DOHH2 (cell line): Measurements from ENCODE around the gene FZD7.

Experiments
- H3F3A ChIP-seq: fragments of 200-600 bp; sonication (generic), shearing (Covaris generic); 2 replicates; pipeline ENCODE4 v1.6.0; 2016; ENCODE audit warnings: antibody characterized with exemption, mild to moderate bottlenecking; ENCODE audit not compliant: control insufficient read depth, insufficient read depth
- H3K27ac ChIP-seq: fragments of 200-600 bp; sonication (generic); 2 replicates; pipeline ENCODE4 v1.5.1; 2014; ENCODE audit warnings: low read depth, mild to moderate bottlenecking, low read length, moderate library complexity
- H3K27me3 ChIP-seq: fragments of 200-600 bp; sonication (generic); 2 replicates; pipeline ENCODE4 v1.6.1; 2014; ENCODE audit warnings: mild to moderate bottlenecking, low read length, mixed read lengths; ENCODE audit not compliant: control insufficient read depth
- H3K36me3 ChIP-seq: fragments of 200-600 bp; sonication (generic); 2 replicates; pipeline ENCODE4 v1.6.1; 2014; ENCODE audit warnings: mild to moderate bottlenecking, low read length, moderate library complexity, mixed read lengths; ENCODE audit not compliant: control insufficient read depth
- H3K4me1 ChIP-seq: fragments of 200-600 bp; sonication (generic); 2 replicates; pipeline ENCODE4 v1.6.1; 2014; ENCODE audit warnings: mild to moderate bottlenecking, low read length, mixed read lengths; ENCODE audit not compliant: control insufficient read depth
- H3K4me2 ChIP-seq: fragments of 200-600 bp; sonication (generic); 2 replicates; pipeline ENCODE4 v1.6.0; 2014; ENCODE audit warnings: mild to moderate bottlenecking, low read length, moderate library complexity
- H3K4me3 ChIP-seq: fragments of 200-600 bp; sonication (generic); 2 replicates; pipeline ENCODE4 v1.5.1; 2014; ENCODE audit warnings: mild to moderate bottlenecking, low read length, mixed read lengths
- H3K79me2 ChIP-seq: fragments of 200-600 bp; sonication (generic); 2 replicates; pipeline ENCODE4 v1.6.1; 2014; ENCODE audit warnings: mild to moderate bottlenecking, low read length, mixed read lengths; ENCODE audit not compliant: control insufficient read depth
- H3K9me2 ChIP-seq: fragments of 200-600 bp; sonication (generic); replicated peaks from 2 replicates; pipeline ENCODE4 v1.6.1; 2014; ENCODE audit warnings: mild to moderate bottlenecking, low read length, mixed read lengths; ENCODE audit not compliant: control insufficient read depth
- H3K9me3 ChIP-seq: fragments of 200-600 bp; sonication (generic); 2 replicates; pipeline ENCODE4 v1.6.1; 2014; ENCODE audit warnings: antibody characterized with exemption, low read length, mixed read lengths; ENCODE audit not compliant: control insufficient read depth, insufficient read depth
- H4K20me1 ChIP-seq: fragments of 200-600 bp; sonication (generic); 2 replicates; pipeline ENCODE4 v1.6.0; 2014; ENCODE audit warnings: low read depth, mild to moderate bottlenecking, antibody characterized with exemption, low read length, moderate library complexity; ENCODE audit not compliant: control insufficient read depth, insufficient read depth
- CTCF ChIP-seq: fragments of 200-600 bp; sonication (generic); IDR thresholded peaks from one replicate; pipeline ENCODE4 v1.5.1; 2014; ENCODE audit warnings: antibody characterized with exemption, mild to moderate bottlenecking, low read depth, low read length; ENCODE audit not compliant: poor library complexity, severe bottlenecking
- EZH2phosphoT487 ChIP-seq: fragments of 200-600 bp; sonication (generic); IDR thresholded peaks from 2 replicates; pipeline ENCODE4 v1.6.1; 2017; ENCODE audit warnings: borderline replicate concordance, mild to moderate bottlenecking, antibody characterized with exemption, low read length, moderate library complexity, mixed read lengths

The FZD7 gene

DNA sequence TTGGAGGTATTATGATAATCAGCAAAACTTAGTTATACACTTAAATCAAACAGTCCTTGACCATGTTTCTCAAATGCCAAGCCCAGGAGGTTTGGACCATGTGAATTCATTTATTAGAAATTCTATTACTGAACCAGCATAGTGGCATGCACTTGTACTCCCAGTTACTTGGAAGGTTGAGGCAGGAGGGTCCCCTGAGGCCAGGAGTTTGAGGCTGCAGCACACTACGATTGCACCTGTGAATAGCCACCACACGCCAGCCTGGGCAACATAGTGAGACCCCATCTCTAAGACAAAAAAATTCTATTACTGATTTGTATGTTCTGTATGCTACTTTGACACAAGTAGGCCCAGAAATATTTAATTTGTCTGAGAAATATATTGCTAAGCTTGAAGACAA is 43.6 kb upstream of the FZD7 start:
- no peaks in the 10 kb centered on the region for H4K20me1 ChIP-seq
- H3K79me2 ChIP-seq: no peaks in the 10 kb centered on the region
- no peak for TF ChIP-seq EZH2phosphoT487
- no peak for TF ChIP-seq CTCF
- H3K27ac ChIP-seq: no peak overlapping the region
- H3K4me1 ChIP-seq: no peaks in the 10 kb centered on the region
- no peaks in the 10 kb centered on the region for H3F3A ChIP-seq
- no peaks in the 10 kb centered on the region for H3K9me2 ChIP-seq
- H3K36me3 ChIP-seq: no peaks in the 10 kb centered on the region
- H3K27me3 ChIP-seq: no peaks in the 10 kb centered on the region
- H3K9me3 ChIP-seq: no peaks in the 10 kb centered on the region
- H3K4me3 ChIP-seq: no peak overlapping the region
- H3K4me2 ChIP-seq: no peak overlapping the region

DNA sequence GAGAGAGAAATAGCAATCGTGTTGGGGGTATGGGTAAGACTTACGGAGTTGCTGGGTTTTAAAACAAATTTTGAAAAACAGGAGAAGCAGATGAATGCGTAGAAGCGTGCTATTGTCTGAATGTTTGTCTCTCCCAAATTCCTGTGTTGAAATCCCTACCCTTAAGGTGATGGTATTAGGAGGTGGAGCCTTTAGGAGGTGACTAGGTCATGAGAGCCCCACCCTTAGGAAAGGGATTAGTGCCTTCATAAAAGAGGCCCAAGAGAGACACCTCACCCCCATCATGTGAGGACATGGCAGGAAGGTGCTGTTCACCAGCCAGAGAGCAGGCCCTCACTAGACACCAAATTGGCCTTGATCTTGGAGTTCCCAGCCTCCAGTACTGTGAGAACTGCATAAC is 40.7 kb upstream of the FZD7 start:
- TF ChIP-seq CTCF: no peak
- Histone ChIP-seq H3K27ac (no peak overlapping the region), H4K20me1 (no peaks in the 10 kb centered on the region)

GRCh38 chr2:201994973-201995638 is 38.5 kb upstream of the FZD7 start:
- no peaks in the 10 kb centered on the region for H3K9me3 ChIP-seq
- no peaks in the 10 kb centered on the region for H3K4me1 ChIP-seq
- no peak overlapping the region for H3K4me2 ChIP-seq
- no peaks in the 10 kb centered on the region for H3K9me2 ChIP-seq
- H3K36me3 ChIP-seq: no peaks in the 10 kb centered on the region
- no peaks in the 10 kb centered on the region for H3F3A ChIP-seq
- TF ChIP-seq EZH2phosphoT487 (no peak), CTCF (no peak)
- no peak overlapping the region for H3K4me3 ChIP-seq
- no peaks in the 10 kb centered on the region for H3K79me2 ChIP-seq
- H3K27me3 ChIP-seq: peaks cover 2% of the 10 kb centered on the region; the same call in 1 of the 2 replicates
- H3K27ac ChIP-seq: no peak overlapping the region
- no peaks in the 10 kb centered on the region for H4K20me1 ChIP-seq

More for the DNA sequence above, 40.7 kb upstream of the FZD7 start:
- Histone ChIP-seq H3K4me2 (no peak overlapping the region), H3K4me3 (no peak overlapping the region), H3K36me3 (no peaks in the 10 kb centered on the region), H3K9me3 (no peaks in the 10 kb centered on the region), H3F3A (no peaks in the 10 kb centered on the region), H3K79me2 (no peaks in the 10 kb centered on the region), H3K4me1 (no peaks in the 10 kb centered on the region), H3K9me2 (no peaks in the 10 kb centered on the region), H3K27me3 (peaks cover 2% of the 10 kb centered on the region; the same call in 1 of the 2 replicates)
